ENCODE results near the gene CEACAM19.
"Not testable (repeated sequence)": the region's sequence is repeated elsewhere in the genome, so short reads cannot be mapped to it uniquely, and the experiment has no call there.

The CEACAM19 gene

GRCh38 chr19:44675521-44675920, 4.2 kb downstream of the CEACAM19 start:
- no peak for DNase-seq (ENCODE audit: low spot score)

- DNase-seq (ENCODE audit: low spot score): no peak
Observed at GRCh38 chr19:44677019-44677811, 5.9 kb downstream of the CEACAM19 start.

- no peak for DNase-seq (ENCODE audit: low spot score)
Observed at GRCh38 chr19:44680536-44680935, 9.3 kb downstream of the CEACAM19 start.

GRCh38 chr19:44681992-44682790, 10.9 kb downstream of the CEACAM19 start:
- DNase-seq (ENCODE audit: low spot score): no peak

- DNase-seq (ENCODE audit: low spot score): no peak
Observed at GRCh38 chr19:44682807-44683206, 11.5 kb downstream of the CEACAM19 start.

GRCh38 chr19:44683434-44684210, 12.3 kb downstream of the CEACAM19 start:
- DNase-seq (ENCODE audit: low spot score): no peak

- DNase-seq (ENCODE audit: low spot score): not testable (repeated sequence)
Observed at GRCh38 chr19:44684396-44684795, 13.1 kb downstream of the CEACAM19 start.

- DNase-seq (ENCODE audit: low spot score): peak; percentile 56
Observed at GRCh38 chr19:44684892-44685863, 13.9 kb downstream of the CEACAM19 start.

- no peak for DNase-seq (ENCODE audit: low spot score)
Observed at GRCh38 chr19:44685877-44686276, 14.6 kb downstream of the CEACAM19 start.

GRCh38 chr19:44686896-44687295, 15.6 kb downstream of the CEACAM19 start:
- no peak for DNase-seq (ENCODE audit: low spot score)

- no peak for DNase-seq (ENCODE audit: low spot score)
Observed at GRCh38 chr19:44687888-44688287, 16.6 kb downstream of the CEACAM19 start.

- peak; percentile 86 for DNase-seq (ENCODE audit: low spot score)
Observed at GRCh38 chr19:44689290-44690130, 18.2 kb downstream of the CEACAM19 start.

- no peak for DNase-seq (ENCODE audit: low spot score)
Observed at GRCh38 chr19:44690131-44690440, 18.8 kb downstream of the CEACAM19 start.

GRCh38 chr19:44692379-44692721, 21.1 kb downstream of the CEACAM19 start:
- DNase-seq (ENCODE audit: low spot score): no peak

GRCh38 chr19:44694184-44694579, 22.9 kb downstream of the CEACAM19 start:
- DNase-seq (ENCODE audit: low spot score): no peak

- DNase-seq (ENCODE audit: low spot score): no peak
Observed at GRCh38 chr19:44696939-44697669, 25.8 kb downstream of the CEACAM19 start.

GRCh38 chr19:44697670-44698034, 26.4 kb downstream of the CEACAM19 start:
- DNase-seq (ENCODE audit: low spot score): no peak

GRCh38 chr19:44698492-44699201, 27.4 kb downstream of the CEACAM19 start, which contains the start of gene CEACAM16:
TSS of gene CEACAM16 (plus strand) at chr19:44699151. CDS start at chr19:44701457, 2,306 bp downstream.
- DNase-seq (ENCODE audit: low spot score): no peak

GRCh38 chr19:44700547-44700946, 29.3 kb downstream of the CEACAM19 start:
- no peak for DNase-seq (ENCODE audit: low spot score)
